IMR-90 (cell line): ENCODE data around the gene UGT1A10. TPM values are rescaled to one million over a fixed set of nuclear protein-coding genes. Genes with fewer than 3 reads are reported as not detected.

Experiments used
- ATAC-seq: fragments of 200-7000 bp; cut with Tn5 transposase; 2 replicates; pipeline ENCODE4 v1.9.1; 2020; ENCODE audit warnings: low read depth, mild to moderate bottlenecking, moderate library complexity
- BruUV-seq: library from RNA; stranded (reverse); fragments of 400-500 nt; replicated peaks from 2 replicates; lab custom pipeline; 2021; lab: Mats Ljungman, UMichigan
- CTCF ChIA-PET: fragments of 300-600 bp; formaldehyde crosslinking; extraction: SDS; loops from one replicate; lab custom pipeline; 2021; ENCODE audit warnings: antibody characterized with exemption; lab: Yijun Ruan, JAX
- POLR2A ChIA-PET: fragments of 300-600 bp; sonication (Branson Sonifier 250); formaldehyde crosslinking; loops from one replicate; lab custom pipeline; 2022; ENCODE audit warnings: antibody characterized with exemption; ENCODE audit not compliant: unreplicated experiment; lab: Charles Lee
- DNase-seq: peaks from one replicate; pipeline ENCODE4 v3.0.0; 2013
- H2AFZ ChIP-seq: replicated peaks from 2 replicates; pipeline ENCODE3; 2013; ENCODE audit warnings: low read length, mild to moderate bottlenecking; ENCODE audit not compliant: poor library complexity
- H2AK5ac ChIP-seq: 2 replicates; pipeline ENCODE4 v1.6.1; 2013; ENCODE audit warnings: low read depth, low read length, inconsistent platforms
- H2AK9ac ChIP-seq: replicated peaks from 2 replicates; pipeline ENCODE3; 2013; ENCODE audit warnings: mild to moderate bottlenecking, low read depth, low read length, moderate library complexity; ENCODE audit not compliant: poor library complexity
- H2BK120ac ChIP-seq: 2 replicates; pipeline ENCODE4 v1.6.1; 2013; ENCODE audit warnings: low read depth, low read length, inconsistent platforms
- H2BK15ac ChIP-seq: 3 replicates; pipeline ENCODE4 v1.6.1; 2013; ENCODE audit warnings: low read depth, low read length, inconsistent platforms
- H2BK20ac ChIP-seq: 2 replicates; pipeline ENCODE4 v1.6.1; 2013; ENCODE audit warnings: low read depth, mild to moderate bottlenecking, inconsistent platforms, low read length, moderate library complexity
- H2BK5ac ChIP-seq: 2 replicates; pipeline ENCODE4 v1.6.1; 2013; ENCODE audit warnings: mild to moderate bottlenecking, low read depth, low read length, inconsistent platforms; ENCODE audit not compliant: poor library complexity, severe bottlenecking
- H3K14ac ChIP-seq: replicated peaks from 2 replicates; pipeline ENCODE4 v1.6.1; 2013; ENCODE audit warnings: low read depth, low read length, inconsistent platforms
- H3K18ac ChIP-seq: 2 replicates; pipeline ENCODE4 v1.6.1; 2013; ENCODE audit warnings: low read depth, low read length, control low read depth
- H3K23ac ChIP-seq: 2 replicates; pipeline ENCODE4 v1.6.1; 2013; ENCODE audit warnings: low read depth, low read length, inconsistent platforms
- H3K27ac ChIP-seq: 2 replicates; pipeline ENCODE4 v1.5.1; 2013; ENCODE audit warnings: mild to moderate bottlenecking, control low read depth, low read length; ENCODE audit not compliant: insufficient read depth
- H3K27me3 ChIP-seq: 2 replicates; pipeline ENCODE4 v1.6.1; 2013; ENCODE audit warnings: low read length; ENCODE audit not compliant: control insufficient read depth, insufficient read depth
- H3K36me3 ChIP-seq: 2 replicates; pipeline ENCODE4 v1.6.1; 2013; ENCODE audit warnings: low read length, mixed read lengths; ENCODE audit not compliant: control insufficient read depth, insufficient read depth
- H3K4ac ChIP-seq: 2 replicates; pipeline ENCODE4 v1.6.1; 2013; ENCODE audit warnings: low read depth, low read length, inconsistent platforms
- H3K4me1 ChIP-seq: 2 replicates; pipeline ENCODE4 v1.6.1; 2013; ENCODE audit warnings: low read length, mixed read lengths; ENCODE audit not compliant: control insufficient read depth, insufficient read depth
- H3K4me2 ChIP-seq: 2 replicates; pipeline ENCODE4 v1.6.1; 2013; ENCODE audit warnings: low read depth, mild to moderate bottlenecking, control low read depth, low read length, moderate library complexity
- H3K4me3 ChIP-seq: 2 replicates; pipeline ENCODE4 v1.5.1; 2013; ENCODE audit warnings: low read depth, mild to moderate bottlenecking, control low read depth, low read length, moderate library complexity; ENCODE audit not compliant: insufficient read depth
- H3K56ac ChIP-seq: 2 replicates; pipeline ENCODE4 v1.6.1; 2013; ENCODE audit warnings: low read length, inconsistent platforms; ENCODE audit not compliant: insufficient read depth; ENCODE audit errors: extremely low read depth
- H3K79me1 ChIP-seq, 2 experiments: 2 replicates each; pipeline ENCODE4 v1.6.1; 2013; ENCODE audit warnings: low read length in 2 of 2, inconsistent platforms in 1 of 2, low read depth in 1 of 2
- H3K9ac ChIP-seq: 2 replicates; pipeline ENCODE4 v1.6.1; 2013; ENCODE audit warnings: low read depth, low read length, control low read depth
- H3K9me1 ChIP-seq: 2 replicates; pipeline ENCODE4 v1.6.1; 2013; ENCODE audit warnings: low read length, inconsistent platforms; ENCODE audit not compliant: insufficient read depth
- H3K9me3 ChIP-seq: 2 replicates; pipeline ENCODE4 v1.6.1; 2013; ENCODE audit warnings: low read length; ENCODE audit not compliant: control insufficient read depth, insufficient read depth
- H4K20me1 ChIP-seq: 2 replicates; pipeline ENCODE4 v1.6.1; 2013; ENCODE audit warnings: low read length, inconsistent platforms; ENCODE audit not compliant: insufficient read depth
- H4K5ac ChIP-seq: 2 replicates; pipeline ENCODE4 v1.6.1; 2013; ENCODE audit warnings: mild to moderate bottlenecking, low read depth, low read length, control low read depth
- H4K8ac ChIP-seq, 2 experiments: 2 replicates each; pipeline ENCODE4 v1.6.1; 2013; ENCODE audit warnings: low read depth in 2 of 2, low read length in 2 of 2, control low read depth in 1 of 2, inconsistent platforms in 1 of 2
- H4K91ac ChIP-seq: 2 replicates; pipeline ENCODE4 v1.6.1; 2013; ENCODE audit warnings: low read depth, low read length, inconsistent platforms; ENCODE audit not compliant: insufficient read depth
- BHLHE40 ChIP-seq: fragments of 150-350 bp; IDR thresholded peaks from 2 replicates; pipeline ENCODE4 v1.6.1; 2016; ENCODE audit warnings: mild to moderate bottlenecking, low read depth, low read length
- CEBPB ChIP-seq: IDR thresholded peaks from 2 replicates; pipeline ENCODE4 v1.6.1; 2012; ENCODE audit warnings: low read depth, low read length, improper control_type of control experiment
- CHD1 ChIP-seq: IDR thresholded peaks from 2 replicates; pipeline ENCODE4 v1.6.1; 2012; ENCODE audit warnings: low read depth, low read length, improper control_type of control experiment
- FOS ChIP-seq: fragments of 150-350 bp; IDR thresholded peaks from 2 replicates; pipeline ENCODE4 v1.6.1; 2016; ENCODE audit warnings: low read depth, low read length
- MAFK ChIP-seq: IDR thresholded peaks from 2 replicates; pipeline ENCODE4 v1.6.1; 2012; ENCODE audit warnings: low read depth, low read length, improper control_type of control experiment
- MAZ ChIP-seq: IDR thresholded peaks from 2 replicates; pipeline ENCODE4 v1.6.1; 2012; ENCODE audit warnings: low read depth, mild to moderate bottlenecking, low read length, improper control_type of control experiment, moderate library complexity, borderline replicate concordance
- MXI1 ChIP-seq: IDR thresholded peaks from 2 replicates; pipeline ENCODE4 v1.6.1; 2012; ENCODE audit warnings: low read depth, mild to moderate bottlenecking, low read length, moderate library complexity, borderline replicate concordance
- NFE2L2 ChIP-seq: fragments of 150-350 bp; IDR thresholded peaks from 2 replicates; pipeline ENCODE4 v1.6.1; 2016; ENCODE audit warnings: low read depth, mild to moderate bottlenecking, low read length
- POLR2A ChIP-seq: IDR thresholded peaks from 2 replicates; pipeline ENCODE4 v1.6.1; 2012; ENCODE audit warnings: mild to moderate bottlenecking, low read depth, low read length
- RAD21 ChIP-seq: IDR thresholded peaks from 2 replicates; pipeline ENCODE4 v1.6.1; 2012; ENCODE audit warnings: low read length, improper control_type of control experiment
- RCOR1 ChIP-seq: IDR thresholded peaks from 2 replicates; pipeline ENCODE4 v1.6.1; 2012; ENCODE audit warnings: mild to moderate bottlenecking, low read length, improper control_type of control experiment; ENCODE audit not compliant: insufficient replicate concordance
- RFX5 ChIP-seq: IDR thresholded peaks from 2 replicates; pipeline ENCODE4 v1.8.0; 2012; ENCODE audit warnings: low read depth, mild to moderate bottlenecking, low read length, moderate library complexity
- SMC3 ChIP-seq: fragments of 150-350 bp; IDR thresholded peaks from 2 replicates; pipeline ENCODE4 v1.6.1; 2016; ENCODE audit warnings: low read depth, mild to moderate bottlenecking, antibody characterized with exemption, low read length, moderate library complexity
- WGBS, 2 experiments: methylation state at CpG; one replicate each; pipeline versions ENCODE4 v1.1.5 to v1.1.7; 2013; ENCODE audit warnings: missing lambda C conversion rate in 2 of 2; ENCODE audit not compliant: insufficient read length in 1 of 2; ENCODE audit errors: extremely low coverage in 2 of 2; 5-methylcytosine and 5-hydroxymethylcytosine counted together
- dilution Hi-C: fragments of 300-500 bp; cut with HindIII; formaldehyde crosslinking; loops from one replicate; pipeline ENCODE4 v1.14.3; 2018; ENCODE audit warnings: low sequenced_read_pairs; ENCODE audit not compliant: unreplicated experiment
- in situ Hi-C: fragments of 300-500 bp; cut with MboI; formaldehyde crosslinking; loops from 3 replicates; pipeline ENCODE4 v1.14.3; 2019; ENCODE audit warnings: low sequenced_read_pairs, inconsistent platforms, mixed read lengths
- intact Hi-C: fragments of 100-400 bp; cut with micrococcal nuclease; formaldehyde crosslinking; loops from 2 replicates; pipeline ENCODE4 v1.10.0; 2022
- polyA plus RNA-seq, 3 experiments: library from polyadenylated mRNA; depleted of rRNA; stranded (reverse); fragments of >200 nt; gene quantifications; 2 replicates each; pipeline ENCODE4 v1.2.3, GENCODE V29; 2012; ENCODE audit warnings: low replicate concordance in 1 of 3
- total RNA-seq: library from RNA; depleted of rRNA; stranded (reverse); fragments of >200 nt; gene quantifications from 2 replicates; pipeline ENCODE4 v1.2.3, GENCODE V29; 2012
- TF ChIP-seq, protein P1 (sequence below): conservative IDR thresholded peaks from 2 replicates; pipeline ENCODE4 v1.5.1; 2012; ENCODE audit warnings: mild to moderate bottlenecking, low read depth, low read length, improper control_type of control experiment
- TF ChIP-seq, protein P2 (sequence below): fragments of 150-350 bp; IDR thresholded peaks from 2 replicates; pipeline ENCODE4 v1.6.1; 2016; ENCODE audit warnings: low read depth, mild to moderate bottlenecking, low read length, moderate library complexity, borderline replicate concordance
- TF ChIP-seq, protein P3 (sequence below): fragments of 150-350 bp; IDR thresholded peaks from 2 replicates; pipeline ENCODE4 v1.6.1; 2017; ENCODE audit warnings: mild to moderate bottlenecking, antibody characterized with exemption, low read length, low read depth

UGT1A10 gene
- total and polyA plus RNA-seq, 2 of the 4 experiments (the other 2 are of a cell fraction) = not detected

GRCh38 chr2:233779722-233780121, 143.5 kb downstream of the UGT1A10 start:
- dilution Hi-C loops = no loop called here
- WGBS, 2 experiments = 88% methylated on average over 3 of the region's 4 CpGs; no CpG with 5 or more reads in 1 of the 2 experiments

More at GRCh38 chr2:233779722-233780121, 143.5 kb downstream of the UGT1A10 start:
- BruUV-seq = no TSS peak
- DNase-seq (no peak), ATAC-seq (no peak)
- H3K4ac ChIP-seq = no peak overlapping the region
- no peak overlapping the region for H2BK15ac ChIP-seq
- no peak overlapping the region for H2BK20ac ChIP-seq
- intact Hi-C loops = no loop called here
- H3K9me1 ChIP-seq = no peaks in the 10 kb centered on the region
- H3K27me3 ChIP-seq = no peaks in the 10 kb centered on the region
- no peak overlapping the region for H2AFZ ChIP-seq
- no peak overlapping the region for H4K91ac ChIP-seq
- no peak overlapping the region for H2AK5ac ChIP-seq
- H2AK9ac ChIP-seq = no peak overlapping the region
- no peak overlapping the region for H3K18ac ChIP-seq
- H4K8ac ChIP-seq = no peak overlapping the region
- H3K23ac ChIP-seq = no peak overlapping the region
- H3K9ac ChIP-seq = no peak overlapping the region
- no peak overlapping the region for H3K56ac ChIP-seq
- H2BK120ac ChIP-seq = no peak overlapping the region
- H3K4me2 ChIP-seq = no peak overlapping the region
- H3K36me3 ChIP-seq = no peaks in the 10 kb centered on the region
- H3K4me3 ChIP-seq = no peak overlapping the region
- peaks cover 3% of the 10 kb centered on the region; the same call in 1 of the 2 replicates for H3K9me3 ChIP-seq
- H3K79me1 ChIP-seq = no peaks in the 10 kb centered on the region
- H4K20me1 ChIP-seq = no peaks in the 10 kb centered on the region
- no peak overlapping the region for H4K5ac ChIP-seq
- no peak overlapping the region for H2BK5ac ChIP-seq
- TF ChIP-seq MAZ = no peak
- no peak for TF ChIP-seq NFE2L2
- TF ChIP-seq SMC3 = no peak
- TF ChIP-seq, protein P1, sequence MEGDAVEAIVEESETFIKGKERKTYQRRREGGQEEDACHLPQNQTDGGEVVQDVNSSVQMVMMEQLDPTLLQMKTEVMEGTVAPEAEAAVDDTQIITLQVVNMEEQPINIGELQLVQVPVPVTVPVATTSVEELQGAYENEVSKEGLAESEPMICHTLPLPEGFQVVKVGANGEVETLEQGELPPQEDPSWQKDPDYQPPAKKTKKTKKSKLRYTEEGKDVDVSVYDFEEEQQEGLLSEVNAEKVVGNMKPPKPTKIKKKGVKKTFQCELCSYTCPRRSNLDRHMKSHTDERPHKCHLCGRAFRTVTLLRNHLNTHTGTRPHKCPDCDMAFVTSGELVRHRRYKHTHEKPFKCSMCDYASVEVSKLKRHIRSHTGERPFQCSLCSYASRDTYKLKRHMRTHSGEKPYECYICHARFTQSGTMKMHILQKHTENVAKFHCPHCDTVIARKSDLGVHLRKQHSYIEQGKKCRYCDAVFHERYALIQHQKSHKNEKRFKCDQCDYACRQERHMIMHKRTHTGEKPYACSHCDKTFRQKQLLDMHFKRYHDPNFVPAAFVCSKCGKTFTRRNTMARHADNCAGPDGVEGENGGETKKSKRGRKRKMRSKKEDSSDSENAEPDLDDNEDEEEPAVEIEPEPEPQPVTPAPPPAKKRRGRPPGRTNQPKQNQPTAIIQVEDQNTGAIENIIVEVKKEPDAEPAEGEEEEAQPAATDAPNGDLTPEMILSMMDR = no peak
- TF ChIP-seq, protein P2, sequence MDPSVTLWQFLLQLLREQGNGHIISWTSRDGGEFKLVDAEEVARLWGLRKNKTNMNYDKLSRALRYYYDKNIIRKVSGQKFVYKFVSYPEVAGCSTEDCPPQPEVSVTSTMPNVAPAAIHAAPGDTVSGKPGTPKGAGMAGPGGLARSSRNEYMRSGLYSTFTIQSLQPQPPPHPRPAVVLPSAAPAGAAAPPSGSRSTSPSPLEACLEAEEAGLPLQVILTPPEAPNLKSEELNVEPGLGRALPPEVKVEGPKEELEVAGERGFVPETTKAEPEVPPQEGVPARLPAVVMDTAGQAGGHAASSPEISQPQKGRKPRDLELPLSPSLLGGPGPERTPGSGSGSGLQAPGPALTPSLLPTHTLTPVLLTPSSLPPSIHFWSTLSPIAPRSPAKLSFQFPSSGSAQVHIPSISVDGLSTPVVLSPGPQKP = no peak
- no peak for TF ChIP-seq MXI1
- TF ChIP-seq, protein P3, sequence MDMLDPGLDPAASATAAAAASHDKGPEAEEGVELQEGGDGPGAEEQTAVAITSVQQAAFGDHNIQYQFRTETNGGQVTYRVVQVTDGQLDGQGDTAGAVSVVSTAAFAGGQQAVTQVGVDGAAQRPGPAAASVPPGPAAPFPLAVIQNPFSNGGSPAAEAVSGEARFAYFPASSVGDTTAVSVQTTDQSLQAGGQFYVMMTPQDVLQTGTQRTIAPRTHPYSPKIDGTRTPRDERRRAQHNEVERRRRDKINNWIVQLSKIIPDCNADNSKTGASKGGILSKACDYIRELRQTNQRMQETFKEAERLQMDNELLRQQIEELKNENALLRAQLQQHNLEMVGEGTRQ = no peak
- no peak for TF ChIP-seq RFX5
- TF ChIP-seq POLR2A = no peak
- TF ChIP-seq RCOR1 = no peak
- no peak for TF ChIP-seq CEBPB
- no peak for TF ChIP-seq BHLHE40
- no peak for TF ChIP-seq MAFK
- no peak for TF ChIP-seq FOS
- TF ChIP-seq RAD21 = no peak
- TF ChIP-seq CHD1 = no peak
- no peak overlapping the region for H3K27ac ChIP-seq
- in situ Hi-C loops = no loop called here
- ChIA-PET CTCF (no interaction called here), POLR2A (no interaction called here)
- no peaks in the 10 kb centered on the region for H3K4me1 ChIP-seq
- no peak overlapping the region for H3K14ac ChIP-seq
